Measurements from ENCODE around the gene PCDHGA5. TPM values are rescaled to one million over a fixed set of nuclear protein-coding genes. Genes with fewer than 3 reads are reported as not detected.

PCDHGA5 gene
- total and polyA plus RNA-seq, 2 of the 8 experiments (the other 6 are each of a cell fraction or from before 2014, with no cell fraction given): 1.1 to 1.3 TPM

GRCh38 chr5:141399555-141400258 lies 35.7 kb downstream of the PCDHGA5 start:
- Histone ChIP-seq H4K5ac (ENCODE audit: insufficient read length, low read depth, low read length) (no peak overlapping the region), H3K14ac (ENCODE audit: insufficient read length) (no peak overlapping the region), H3K23ac (ENCODE audit: insufficient read length) (no peak overlapping the region), H3K27me3 (replicated peaks in 1 of 4; ENCODE audit: control insufficient read depth in 3 of 4, extremely low read depth in 1 of 4, insufficient read depth in 3 of 4, low read length in 3 of 4) (no peaks in the 10 kb centered on the region), H3K9me3 (ENCODE audit: insufficient read depth in 2 of 2, low read depth in 1 of 2, low read length in 1 of 2) (peaks cover 40 to 51% of the 10 kb centered on the region in 2 experiments), H3K4me2 (ENCODE audit: insufficient read depth in 1 of 2, low read depth in 2 of 2, low read length in 2 of 2) (no peak overlapping the region), H3K27ac (ENCODE audit: low read depth, low read length) (no peak overlapping the region), H2BK15ac (ENCODE audit: low read length) (no peak overlapping the region), H2BK20ac (ENCODE audit: low read length) (no peak overlapping the region), H4K20me1 (replicated peaks in 1 of 2; ENCODE audit: control insufficient read depth in 1 of 2, insufficient read depth in 2 of 2, low read length in 2 of 2) (no peaks in the 10 kb centered on the region), H3K18ac (ENCODE audit: extremely low read depth, low read length) (no peak overlapping the region), H3K4me3 (ENCODE audit: extremely low read depth in 1 of 4, insufficient read depth in 2 of 4, low read depth in 3 of 4, low read length in 4 of 4) (no peak overlapping the region), H3K79me2 (ENCODE audit: control insufficient read depth in 1 of 2, insufficient read depth in 2 of 2, low read length in 2 of 2) (no peaks in the 10 kb centered on the region), H3K56ac (replicated peaks; ENCODE audit: insufficient read length, low read depth, low read length) (no peak overlapping the region), H4K8ac (ENCODE audit: extremely low read depth, insufficient read depth, low read length) (no peak overlapping the region), H4K91ac (replicated peaks; ENCODE audit: insufficient read length, low read length) (no peak overlapping the region), H2BK120ac (replicated peaks; ENCODE audit: low read depth, low read length) (no peak overlapping the region), H3K9ac (replicated peaks in 1 of 4; ENCODE audit: extremely low read depth in 1 of 4, low read depth in 3 of 4, low read length in 3 of 4) (no peak overlapping the region), H2BK12ac (ENCODE audit: low read depth, low read length) (no peak overlapping the region), H3K36me3 (ENCODE audit: control insufficient read depth in 2 of 4, insufficient read depth in 4 of 4, low read length in 3 of 4) (peaks cover 0 to 12% (median 0%) of the 10 kb centered on the region in 4 experiments; a peak in 1 of 8 replicates), H3K4ac (replicated peaks; ENCODE audit: insufficient read length, low read depth, low read length) (no peak overlapping the region), H2AFZ (ENCODE audit: low read length) (no peak overlapping the region), H3K79me1 (ENCODE audit: low read depth, low read length) (no peaks in the 10 kb centered on the region), H3K4me1 (replicated peaks in 1 of 4; ENCODE audit: control insufficient read depth in 3 of 4, insufficient read depth in 4 of 4, low read length in 3 of 4) (no peaks in the 10 kb centered on the region), H2AK5ac (ENCODE audit: low read depth, low read length) (no peak overlapping the region), H3K23me2 (ENCODE audit: low read depth, low read length) (no peaks in the 10 kb centered on the region), H2BK5ac (ENCODE audit: low read depth, low read length) (no peak overlapping the region)
- TF ChIP-seq, protein P1, sequence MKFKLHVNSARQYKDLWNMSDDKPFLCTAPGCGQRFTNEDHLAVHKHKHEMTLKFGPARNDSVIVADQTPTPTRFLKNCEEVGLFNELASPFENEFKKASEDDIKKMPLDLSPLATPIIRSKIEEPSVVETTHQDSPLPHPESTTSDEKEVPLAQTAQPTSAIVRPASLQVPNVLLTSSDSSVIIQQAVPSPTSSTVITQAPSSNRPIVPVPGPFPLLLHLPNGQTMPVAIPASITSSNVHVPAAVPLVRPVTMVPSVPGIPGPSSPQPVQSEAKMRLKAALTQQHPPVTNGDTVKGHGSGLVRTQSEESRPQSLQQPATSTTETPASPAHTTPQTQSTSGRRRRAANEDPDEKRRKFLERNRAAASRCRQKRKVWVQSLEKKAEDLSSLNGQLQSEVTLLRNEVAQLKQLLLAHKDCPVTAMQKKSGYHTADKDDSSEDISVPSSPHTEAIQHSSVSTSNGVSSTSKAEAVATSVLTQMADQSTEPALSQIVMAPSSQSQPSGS (IDR thresholded peaks at IDR 0.05; ENCODE audit: low read length): no peak
- no peak for TF ChIP-seq RXRA (IDR thresholded peaks at IDR 0.05; ENCODE audit: insufficient read depth, low read depth, low read length)
- no peak for TF ChIP-seq POLR2A (IDR thresholded peaks at IDR 0.05; ENCODE audit: control extremely low read depth in 1 of 2, low read depth in 2 of 2, low read length in 2 of 2)
- TF ChIP-seq USF2 (IDR thresholded peaks at IDR 0.05; ENCODE audit: low read length): no peak
- TF ChIP-seq CHD1 (IDR thresholded peaks at IDR 0.05; ENCODE audit: low read depth, low read length): no peak
- TF ChIP-seq NRF1 (IDR thresholded peaks at IDR 0.05; ENCODE audit: low read depth, low read length): no peak
- POLR2A ChIA-PET (ENCODE audit: partially characterized antibody): no interaction called here
- FAIRE-seq: no peak
- DNase-seq (ENCODE audit: low read depth in 1 of 2, low spot score in 2 of 2): no peak
- WGBS, 2 experiments (ENCODE audit: extremely low coverage in 1 of 2, insufficient coverage in 1 of 2, insufficient read length in 1 of 2, insufficient replicate concordance in 2 of 2, low coverage in 1 of 2, low lambda C conversion rate in 2 of 2, missing lambda C conversion rate in 1 of 2): 95% methylated on average over 55 of the region's 61 CpGs; no CpG with 5 or more reads in 1 of the 2 experiments
- CTCF ChIA-PET (ENCODE audit: partially characterized antibody): interaction anchor here (0.7 to 2.3 kb wide), 5 partner anchors 10 to 164 kb away, joined by 3 to 7 read pairs (median 4); partner anchors contain the start of genes PCDHGB4 and PCDHGB7

Data from H1 (cell line).